HepG2 (cell line): ENCODE data around the gene AQP7. TPM values are rescaled to one million over a fixed set of nuclear protein-coding genes. Genes with fewer than 3 reads are reported as not detected.
"Not testable (repeated sequence)": the region's sequence is repeated elsewhere in the genome, so short reads cannot be mapped to it uniquely, and the experiment has no call there.

Source experiments
- ATAC-seq: fragments of 200-7000 bp; cut with Tn5 transposase; 3 replicates; pipeline ENCODE4 v1.9.1; 2020; ENCODE audit warnings: mild to moderate bottlenecking, moderate library complexity
- BruUV-seq: library from RNA; stranded (reverse); fragments of 400-500 nt; replicated peaks from 2 replicates; lab custom pipeline; 2021; lab: Mats Ljungman, UMichigan
- CTCF ChIA-PET: fragments of 300-600 bp; formaldehyde crosslinking; extraction: SDS; loops from one replicate; lab custom pipeline; 2021; ENCODE audit warnings: low total read pairs, inconsistent platforms, low intra/inter-chr PET ratio; lab: Yijun Ruan, JAX
- POLR2A ChIA-PET: fragments of 350-600 bp; sonication (Branson Sonifier 250); formaldehyde crosslinking; loops from one replicate; lab custom pipeline; 2020; ENCODE audit warnings: antibody characterized with exemption, inconsistent platforms; lab: Yijun Ruan, JAX
- DNase-seq: peaks from one replicate; pipeline ENCODE4 v3.0.0-alpha.2; 2015; ENCODE audit warnings: low spot score
- FAIRE-seq: peaks from 3 replicates; lab custom pipeline; 2011; peaks lifted over from hg19 to GRCh38; lab: Jason Lieb, UNC
- H2AFZ ChIP-seq: one replicate; pipeline ENCODE4 v1.6.1; 2011; ENCODE audit warnings: low read length, inconsistent platforms
- H3K27ac ChIP-seq: fragments of 300-600 bp; 3 replicates; pipeline ENCODE4 v1.8.0; 2011; ENCODE audit warnings: mixed run types, mild to moderate bottlenecking, mixed read lengths, low read length, inconsistent platforms; ENCODE audit not compliant: insufficient read depth; ENCODE audit errors: extremely low read length
- H3K27me3 ChIP-seq, 2 experiments: fragments of 200-600 bp in 1 of 2; 2 replicates in 1 of 2; 3 replicates in 1 of 2; pipeline versions ENCODE4 v1.6.0 to v1.8.0; 2011; ENCODE audit warnings: low read length in 2 of 2, mild to moderate bottlenecking in 2 of 2, moderate library complexity in 2 of 2, inconsistent platforms in 1 of 2; ENCODE audit not compliant: insufficient read depth in 2 of 2, control insufficient read depth in 1 of 2
- H3K36me3 ChIP-seq, 2 experiments: fragments of 200-600 bp in 1 of 2; replicated peaks in 1 of 2; 2 replicates in 1 of 2; 3 replicates in 1 of 2; pipeline versions ENCODE4 v1.5.1 to v1.8.0; 2011; ENCODE audit warnings: low read length in 2 of 2, inconsistent platforms in 1 of 2; ENCODE audit not compliant: insufficient read depth in 2 of 2, control insufficient read depth in 1 of 2
- H3K4me1 ChIP-seq: 2 replicates; pipeline ENCODE4 v1.5.1; 2012; ENCODE audit warnings: low read length, inconsistent platforms; ENCODE audit not compliant: insufficient read depth
- H3K4me2 ChIP-seq: 2 replicates; pipeline ENCODE4 v1.6.0; 2011; ENCODE audit warnings: low read depth, low read length, inconsistent platforms
- H3K4me3 ChIP-seq, 3 experiments: fragments of 200-600 bp in 1 of 3; sonication (generic), shearing (Covaris generic) in 1 of 3; replicated peaks in 1 of 3; 2 replicates each; pipeline ENCODE4 v1.5.1; 2011 to 2016; ENCODE audit warnings: low read length in 3 of 3, inconsistent platforms in 2 of 3, low read depth in 2 of 3, mild to moderate bottlenecking in 2 of 3, control low read depth in 1 of 3, mixed read lengths in 1 of 3; ENCODE audit not compliant: insufficient read depth in 1 of 3
- H3K79me2 ChIP-seq: one replicate; pipeline ENCODE4 v1.6.1; 2011; ENCODE audit warnings: low read length, inconsistent platforms; ENCODE audit not compliant: insufficient read depth
- H3K9ac ChIP-seq: 2 replicates; pipeline ENCODE4 v1.6.0; 2011; ENCODE audit warnings: mild to moderate bottlenecking, low read depth, low read length, inconsistent platforms; ENCODE audit not compliant: insufficient read depth
- H3K9me3 ChIP-seq: 2 replicates; pipeline ENCODE4 v1.5.1; 2012; ENCODE audit warnings: mild to moderate bottlenecking, low read length
- H4K20me1 ChIP-seq: 2 replicates; pipeline ENCODE4 v1.6.0; 2011; ENCODE audit warnings: inconsistent platforms, mild to moderate bottlenecking, low read length, moderate library complexity; ENCODE audit not compliant: insufficient read depth
- CEBPB ChIP-seq: IDR thresholded peaks from 2 replicates; pipeline ENCODE4 v1.6.1; 2011; ENCODE audit warnings: low read depth, low read length, improper control_type of control experiment, borderline replicate concordance
- CEBPG ChIP-seq: IDR thresholded peaks from 2 replicates; pipeline ENCODE4 v1.6.1; 2016
- TEAD3 ChIP-seq: optimal IDR thresholded peaks from 2 replicates; pipeline ENCODE3; 2016; ENCODE audit warnings: borderline replicate concordance
- ZMYM3 ChIP-seq: sonication (generic); formaldehyde crosslinking; IDR thresholded peaks from 2 replicates; pipeline ENCODE4 v1.5.1; 2020; ENCODE audit warnings: mild to moderate bottlenecking, missing genetic modification reagents
- WGBS: methylation state at CpG from one replicate; pipeline ENCODE4 v1.1.6; 2017; ENCODE audit warnings: low lambda C conversion rate; 5-methylcytosine and 5-hydroxymethylcytosine counted together
- in situ Hi-C: cut with HindIII; loops from 2 replicates; pipeline ENCODE4 v1.10.0; 2017; ENCODE audit warnings: low pct_unique_long_range_greater_than_20kb; ENCODE audit not compliant: extremely low pct_ligation_motif_present
- intact Hi-C: fragments of 100-400 bp; cut with micrococcal nuclease; formaldehyde crosslinking; loops from one replicate; pipeline ENCODE4 v1.10.0; 2022; ENCODE audit not compliant: unreplicated experiment
- polyA plus RNA-seq, 8 experiments: library from polyadenylated mRNA; depleted of rRNA in 3 of 8; stranded (reverse) in 7 of 8; unstranded in 1 of 8; fragments of >200 nt; fragmentation: Illumina TruSeq in 4 of 8; extraction: Trizol in 4 of 8; gene quantifications; 2 replicates each; pipeline versions ENCODE4 v1.2.1 to v1.2.3, GENCODE V29; 2011 to 2016; ENCODE audit warnings: low read depth in 4 of 8, missing spikeins in 1 of 8, mixed read lengths in 1 of 8; ENCODE audit not compliant: insufficient read depth in 1 of 8
- total RNA-seq, 5 experiments: library from RNA; depleted of rRNA; stranded (reverse); fragments of >200 nt; fragmentation: Illumina TruSeq; extraction: Trizol; gene quantifications; 2 replicates each; pipeline ENCODE4 v1.2.3, GENCODE V29; 2016; ENCODE audit warnings: low read depth in 1 of 5
- TF ChIP-seq, protein P1 (sequence below): sonication (generic); formaldehyde crosslinking; IDR thresholded peaks from 2 replicates; pipeline ENCODE4 v1.4.0; 2020; ENCODE audit warnings: missing genetic modification reagents, mild to moderate bottlenecking, borderline replicate concordance
- TF ChIP-seq, protein P2 (sequence below): sonication (generic); formaldehyde crosslinking; IDR thresholded peaks from 2 replicates; pipeline ENCODE4 v1.5.0; 2020; ENCODE audit warnings: mild to moderate bottlenecking, missing genetic modification reagents
- TF ChIP-seq, protein P3 (sequence below), 2 experiments: fragments of 450-650 bp in 1 of 2; sonication (generic) in 1 of 2; formaldehyde crosslinking; IDR thresholded peaks; 2 replicates each; pipeline versions ENCODE4 v1.5.0 to v1.8.0; 2020 to 2022; ENCODE audit warnings: mild to moderate bottlenecking in 1 of 2, missing genetic modification reagents in 1 of 2
- TF ChIP-seq, protein P4 (sequence below): sonication (generic); formaldehyde crosslinking; IDR thresholded peaks from 2 replicates; pipeline ENCODE4 v1.4.0; 2020; ENCODE audit warnings: missing genetic modification reagents

Gene AQP7
- total and polyA plus RNA-seq, 2 of the 13 experiments (the other 11 are each of a cell fraction or from before 2014, with no cell fraction given), result 1.9 to 2.1 TPM

DNA sequence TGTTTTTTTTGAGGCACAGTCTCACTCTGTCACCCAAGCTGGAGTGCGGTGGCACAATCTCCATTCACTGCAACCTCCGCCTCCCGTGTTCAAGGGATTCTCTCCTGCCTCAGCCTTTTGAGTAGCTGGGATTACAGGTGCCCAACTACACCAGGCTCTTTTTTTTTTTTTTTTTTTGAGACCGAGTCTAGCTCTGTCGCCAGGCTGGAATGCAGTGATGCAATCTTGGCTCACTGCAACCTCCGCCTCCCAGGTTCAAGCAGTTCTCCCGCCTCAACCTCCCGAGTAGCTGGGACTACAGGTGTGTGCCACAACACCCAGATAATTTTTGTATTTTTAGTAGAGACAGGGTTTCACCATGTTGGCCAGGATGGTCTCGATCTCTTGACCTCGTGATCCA lies 20.0 kb downstream of the AQP7 start:
- H3K9ac ChIP-seq, FAIRE-seq, H3K79me2 ChIP-seq, H3K9me3 ChIP-seq, H4K20me1 ChIP-seq, H3K27ac ChIP-seq, BruUV-seq, in situ Hi-C loops, CTCF ChIA-PET, H3K4me3 ChIP-seq, ATAC-seq, H3K36me3 ChIP-seq, H2AFZ ChIP-seq, H3K27me3 ChIP-seq, intact Hi-C loops: not testable (repeated sequence)
- Histone ChIP-seq H3K4me2 (peak overlapping the region; percentile 39; the same call in 1 of the 2 replicates), H3K4me1 (peaks cover 31% of the 10 kb centered on the region)
- DNase-seq, result peak; percentile 48
- WGBS, result 22% methylated on average over 10 of the region's 10 CpGs
- POLR2A ChIA-PET, result interaction anchor here (1.0 to 2.2 kb wide), 2 partner anchors 8 to 91 kb away, joined by 3 to 10 read pairs; partner anchors contain the start of gene NOL6
- TF ChIP-seq, protein P1, sequence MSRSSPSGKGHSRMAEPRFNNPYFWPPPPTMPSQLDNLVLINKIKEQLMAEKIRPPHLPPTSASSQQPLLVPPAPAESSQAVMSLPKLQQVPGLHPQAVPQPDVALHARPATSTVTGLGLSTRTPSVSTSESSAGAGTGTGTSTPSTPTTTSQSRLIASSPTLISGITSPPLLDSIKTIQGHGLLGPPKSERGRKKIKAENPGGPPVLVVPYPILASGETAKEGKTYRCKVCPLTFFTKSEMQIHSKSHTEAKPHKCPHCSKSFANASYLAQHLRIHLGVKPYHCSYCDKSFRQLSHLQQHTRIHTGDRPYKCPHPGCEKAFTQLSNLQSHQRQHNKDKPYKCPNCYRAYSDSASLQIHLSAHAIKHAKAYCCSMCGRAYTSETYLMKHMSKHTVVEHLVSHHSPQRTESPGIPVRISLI (CRISPR knock-in tag), result peak; percentile 48; the same call in 1 of the 2 replicates
- TF ChIP-seq CEBPB (peak; percentile 33; the same call in 1 of the 2 replicates), TEAD3 (peak; percentile 82), CEBPG (peak; percentile 84), ZMYM3 (CRISPR knock-in tag) (0 out of 2 replicates have a peak, but pooled peaks have one; percentile 45)
- TF ChIP-seq, protein P2, sequence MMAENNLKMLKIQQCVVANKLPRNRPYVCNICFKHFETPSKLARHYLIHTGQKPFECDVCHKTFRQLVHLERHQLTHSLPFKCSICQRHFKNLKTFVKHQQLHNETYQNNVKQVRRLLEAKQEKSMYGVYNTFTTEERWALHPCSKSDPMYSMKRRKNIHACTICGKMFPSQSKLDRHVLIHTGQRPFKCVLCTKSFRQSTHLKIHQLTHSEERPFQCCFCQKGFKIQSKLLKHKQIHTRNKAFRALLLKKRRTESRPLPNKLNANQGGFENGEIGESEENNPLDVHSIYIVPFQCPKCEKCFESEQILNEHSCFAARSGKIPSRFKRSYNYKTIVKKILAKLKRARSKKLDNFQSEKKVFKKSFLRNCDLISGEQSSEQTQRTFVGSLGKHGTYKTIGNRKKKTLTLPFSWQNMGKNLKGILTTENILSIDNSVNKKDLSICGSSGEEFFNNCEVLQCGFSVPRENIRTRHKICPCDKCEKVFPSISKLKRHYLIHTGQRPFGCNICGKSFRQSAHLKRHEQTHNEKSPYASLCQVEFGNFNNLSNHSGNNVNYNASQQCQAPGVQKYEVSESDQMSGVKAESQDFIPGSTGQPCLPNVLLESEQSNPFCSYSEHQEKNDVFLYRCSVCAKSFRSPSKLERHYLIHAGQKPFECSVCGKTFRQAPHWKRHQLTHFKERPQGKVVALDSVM (CRISPR knock-in tag), result peak; percentile 78
- TF ChIP-seq, protein P3, sequence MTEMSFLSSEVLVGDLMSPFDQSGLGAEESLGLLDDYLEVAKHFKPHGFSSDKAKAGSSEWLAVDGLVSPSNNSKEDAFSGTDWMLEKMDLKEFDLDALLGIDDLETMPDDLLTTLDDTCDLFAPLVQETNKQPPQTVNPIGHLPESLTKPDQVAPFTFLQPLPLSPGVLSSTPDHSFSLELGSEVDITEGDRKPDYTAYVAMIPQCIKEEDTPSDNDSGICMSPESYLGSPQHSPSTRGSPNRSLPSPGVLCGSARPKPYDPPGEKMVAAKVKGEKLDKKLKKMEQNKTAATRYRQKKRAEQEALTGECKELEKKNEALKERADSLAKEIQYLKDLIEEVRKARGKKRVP (CRISPR knock-in tag; IDR thresholded peaks at IDR 0.05), result peak in 1 of 2 experiments; percentile 72; a peak in 2 of 4 replicates
- TF ChIP-seq, protein P4, sequence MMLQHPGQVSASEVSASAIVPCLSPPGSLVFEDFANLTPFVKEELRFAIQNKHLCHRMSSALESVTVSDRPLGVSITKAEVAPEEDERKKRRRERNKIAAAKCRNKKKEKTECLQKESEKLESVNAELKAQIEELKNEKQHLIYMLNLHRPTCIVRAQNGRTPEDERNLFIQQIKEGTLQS (CRISPR knock-in tag), result peak; percentile 83
